HG02623 (cell line): Measurements from ENCODE around the gene ARHGAP33.
"Not testable (repeated sequence)": the region's sequence is repeated elsewhere in the genome, so short reads cannot be mapped to it uniquely, and the experiment has no call there.

Experiments used
- ATAC-seq: cut with Tn5 transposase; IDR thresholded peaks from one replicate; pipeline ENCODE4 v1.9.1; 2021; ENCODE audit warnings: moderate library complexity; ENCODE audit not compliant: unreplicated experiment

The ARHGAP33 gene

GRCh38 chr19:35790981-35791813 is 15.8 kb downstream of the ARHGAP33 start:
- ATAC-seq, result no peak

DNA sequence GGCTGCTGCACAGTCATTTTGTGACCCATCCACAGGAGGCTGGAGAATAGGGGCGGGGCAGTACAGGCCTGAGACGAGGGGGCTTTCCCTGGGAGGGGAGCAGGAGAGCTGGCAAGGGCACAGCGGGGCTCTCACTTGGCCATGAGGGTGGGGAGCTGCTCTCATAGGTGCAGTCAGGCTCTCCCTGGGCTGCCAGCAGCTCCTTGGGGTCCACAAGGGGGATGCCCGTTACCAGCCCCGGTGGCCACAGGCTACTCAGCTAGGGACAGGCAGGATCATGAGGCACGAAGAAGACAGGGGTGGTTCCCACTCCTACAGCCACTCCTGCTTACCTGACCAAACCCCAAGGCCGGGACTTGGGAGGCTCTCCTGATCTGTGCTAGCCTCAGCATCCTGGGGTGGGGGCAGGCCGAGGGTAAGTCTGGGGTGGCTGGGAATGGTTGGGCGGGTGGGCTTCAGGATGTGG is 16.5 kb downstream of the ARHGAP33 start:
- no peak for ATAC-seq

DNA sequence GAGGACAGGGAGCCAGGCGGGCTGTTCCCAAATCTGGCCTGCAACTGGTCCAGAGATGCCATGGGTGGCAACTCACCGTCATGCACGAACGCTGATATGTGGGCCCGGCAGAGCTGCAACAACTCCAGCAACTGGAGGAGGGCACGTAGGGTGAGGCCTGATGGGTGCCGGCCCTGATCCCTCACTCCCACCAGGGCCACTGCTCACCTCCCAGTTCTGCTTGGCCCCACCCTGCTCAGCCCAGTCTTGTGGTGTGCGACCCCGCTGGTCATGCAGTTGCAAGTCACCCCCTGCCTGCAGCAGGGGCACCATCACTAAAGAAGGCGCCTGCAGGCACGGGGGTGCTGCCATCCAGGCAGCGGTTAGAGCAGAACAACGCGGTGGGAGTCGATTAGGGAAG is 16.9 kb downstream of the ARHGAP33 start:
- no peak for ATAC-seq

DNA sequence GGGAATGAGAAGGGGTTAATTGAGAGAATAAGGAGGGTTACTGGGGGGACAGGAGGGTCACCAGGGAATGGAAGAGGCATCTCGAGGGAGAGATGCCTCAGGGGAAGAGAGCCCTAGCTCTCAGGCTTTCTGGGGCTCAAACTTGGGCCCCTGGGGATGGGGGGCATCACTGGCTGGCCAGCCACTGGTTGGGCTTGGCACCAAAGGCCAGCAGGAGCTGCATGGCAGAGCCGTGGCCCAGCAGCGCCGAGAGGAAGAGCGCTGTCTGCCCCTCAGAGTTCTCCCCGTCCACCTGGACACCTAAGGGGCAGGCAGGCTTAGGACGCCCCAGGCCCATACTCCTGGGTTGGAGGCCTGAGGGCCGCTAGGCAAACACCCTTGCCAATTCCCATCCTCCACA is 17.5 kb downstream of the ARHGAP33 start:
- no peak for ATAC-seq

DNA sequence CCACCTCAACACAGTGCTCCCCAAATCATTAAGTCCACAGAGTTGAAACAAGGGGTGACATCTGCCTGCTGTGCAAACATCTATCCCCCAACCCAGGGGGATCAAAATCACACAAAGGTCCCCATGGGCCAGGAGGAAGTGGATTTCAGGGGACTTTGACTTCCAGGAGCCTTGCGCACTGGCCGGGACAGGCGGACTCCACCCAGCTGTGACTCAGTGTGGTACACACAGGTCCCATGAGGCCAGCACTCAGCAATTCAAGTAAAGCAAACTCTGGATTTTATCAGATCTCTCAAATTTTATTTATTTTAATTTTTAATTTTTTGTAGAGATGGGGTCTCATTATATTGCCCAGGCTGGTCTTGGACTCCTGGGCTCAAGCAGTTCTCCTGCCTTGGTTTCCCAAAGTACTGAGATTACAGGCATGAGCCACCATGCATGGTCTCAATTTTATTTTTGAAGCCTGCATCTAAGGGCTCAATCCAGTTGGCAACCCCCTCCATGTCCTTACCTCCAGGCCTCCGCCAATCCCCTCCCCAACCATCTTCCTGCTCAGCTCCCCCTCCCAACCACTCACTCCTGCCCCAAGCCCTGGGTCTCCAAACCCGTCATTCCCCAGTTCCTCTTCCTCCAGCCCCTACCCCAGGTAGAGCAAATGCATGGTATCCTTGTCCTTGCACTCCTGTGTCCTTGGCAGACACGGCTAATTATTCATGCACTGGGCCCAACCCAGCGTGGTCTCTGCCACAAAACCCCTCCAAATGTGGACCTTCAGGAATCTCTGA is 18.2 kb downstream of the ARHGAP33 start:
- ATAC-seq, result no peak

- ATAC-seq, result not testable (repeated sequence)
Observed at GRCh38 chr19:35795564-35795963, 20.2 kb downstream of the ARHGAP33 start.

GRCh38 chr19:35796645-35797542 is 21.5 kb downstream of the ARHGAP33 start:
- ATAC-seq, result no peak

GRCh38 chr19:35797663-35798062 is 22.3 kb downstream of the ARHGAP33 start:
- ATAC-seq, result no peak

DNA sequence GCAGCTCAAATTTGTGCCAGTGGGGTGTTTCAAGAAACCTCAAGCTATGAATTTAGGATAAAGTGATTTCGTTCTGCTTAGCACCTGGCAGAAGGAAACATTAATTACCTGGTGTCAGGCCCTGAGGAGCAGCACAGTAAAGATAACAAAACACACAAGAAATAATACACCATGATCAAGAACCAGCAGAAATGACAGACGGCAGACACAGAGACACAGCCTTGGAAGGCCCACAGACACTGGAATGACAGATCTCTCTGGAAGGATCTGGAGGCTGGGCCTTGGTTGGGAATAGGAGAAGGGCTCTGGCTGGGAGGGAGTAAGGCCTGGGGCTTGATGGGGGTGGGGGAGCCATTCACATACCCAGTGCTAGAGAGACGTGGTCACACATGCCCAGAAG is 26.5 kb downstream of the ARHGAP33 start:
- ATAC-seq, result no peak

DNA sequence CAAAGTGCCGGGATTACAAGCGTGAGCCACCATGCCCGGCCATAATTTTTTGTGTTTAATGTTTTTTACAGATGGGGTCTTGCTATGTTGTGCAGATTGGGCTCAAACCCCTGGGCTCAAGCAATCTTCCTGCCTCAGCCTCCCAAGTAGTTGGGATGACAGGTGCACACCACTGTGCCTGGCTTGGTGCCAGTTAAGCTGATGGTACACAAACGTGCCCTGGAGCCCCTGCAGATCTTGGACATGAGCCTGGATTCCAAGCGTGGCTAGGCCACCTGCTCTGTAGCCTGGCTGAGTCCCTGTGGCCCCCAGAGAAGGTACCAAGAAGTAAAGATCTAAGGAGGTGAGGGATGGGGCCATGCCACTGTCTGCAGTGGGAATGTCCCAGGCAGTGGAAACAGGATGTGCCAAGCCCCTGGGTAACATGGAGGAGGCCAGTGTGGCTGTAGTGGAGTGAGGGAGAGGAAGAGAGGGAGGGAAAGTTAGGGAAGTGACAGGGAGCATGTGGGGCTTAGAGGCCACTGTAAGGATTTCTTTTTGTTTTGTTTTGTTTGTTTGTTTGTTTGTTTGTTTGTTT is 30.2 kb downstream of the ARHGAP33 start:
- ATAC-seq, result no peak

DNA sequence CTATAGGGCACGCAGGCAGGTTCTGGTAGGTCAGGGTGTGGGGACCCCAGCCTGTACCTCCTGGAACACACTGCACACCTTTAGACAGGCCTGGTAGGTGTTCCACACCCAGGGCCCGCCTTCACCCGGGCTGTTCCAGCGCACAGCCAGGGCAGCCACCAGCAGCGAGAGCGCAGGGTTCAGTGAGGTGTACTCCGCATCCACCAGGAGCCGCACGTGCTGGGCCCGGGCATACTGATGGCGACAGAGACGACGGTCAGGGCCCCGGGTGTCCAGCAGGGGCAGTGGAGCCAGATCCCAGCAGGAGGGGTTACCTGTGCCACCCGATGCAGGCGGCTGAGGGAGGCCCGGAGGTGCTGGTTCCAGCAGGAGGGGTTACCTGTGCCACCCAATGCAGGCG is 31.2 kb downstream of the ARHGAP33 start:
- ATAC-seq, result no peak

DNA sequence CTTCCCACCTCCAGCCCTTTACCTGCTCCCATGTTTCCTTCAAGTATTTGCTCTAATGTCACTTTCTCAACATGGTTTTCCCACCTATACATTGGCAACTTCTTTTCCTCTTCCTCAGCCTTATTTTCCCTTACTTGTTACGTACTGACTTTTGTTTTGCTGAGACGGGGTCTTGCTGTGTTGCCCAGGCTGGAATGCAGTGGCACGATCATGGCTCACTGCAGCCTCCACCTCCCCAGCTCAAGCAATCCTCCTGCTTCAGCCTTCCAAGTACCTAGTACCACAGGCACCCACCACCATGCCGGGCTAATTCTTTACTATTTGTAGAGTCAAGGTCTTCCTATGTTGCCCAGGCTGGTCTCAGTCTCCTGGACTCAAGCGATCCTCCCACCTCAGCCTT is 32.3 kb downstream of the ARHGAP33 start:
- no peak for ATAC-seq

DNA sequence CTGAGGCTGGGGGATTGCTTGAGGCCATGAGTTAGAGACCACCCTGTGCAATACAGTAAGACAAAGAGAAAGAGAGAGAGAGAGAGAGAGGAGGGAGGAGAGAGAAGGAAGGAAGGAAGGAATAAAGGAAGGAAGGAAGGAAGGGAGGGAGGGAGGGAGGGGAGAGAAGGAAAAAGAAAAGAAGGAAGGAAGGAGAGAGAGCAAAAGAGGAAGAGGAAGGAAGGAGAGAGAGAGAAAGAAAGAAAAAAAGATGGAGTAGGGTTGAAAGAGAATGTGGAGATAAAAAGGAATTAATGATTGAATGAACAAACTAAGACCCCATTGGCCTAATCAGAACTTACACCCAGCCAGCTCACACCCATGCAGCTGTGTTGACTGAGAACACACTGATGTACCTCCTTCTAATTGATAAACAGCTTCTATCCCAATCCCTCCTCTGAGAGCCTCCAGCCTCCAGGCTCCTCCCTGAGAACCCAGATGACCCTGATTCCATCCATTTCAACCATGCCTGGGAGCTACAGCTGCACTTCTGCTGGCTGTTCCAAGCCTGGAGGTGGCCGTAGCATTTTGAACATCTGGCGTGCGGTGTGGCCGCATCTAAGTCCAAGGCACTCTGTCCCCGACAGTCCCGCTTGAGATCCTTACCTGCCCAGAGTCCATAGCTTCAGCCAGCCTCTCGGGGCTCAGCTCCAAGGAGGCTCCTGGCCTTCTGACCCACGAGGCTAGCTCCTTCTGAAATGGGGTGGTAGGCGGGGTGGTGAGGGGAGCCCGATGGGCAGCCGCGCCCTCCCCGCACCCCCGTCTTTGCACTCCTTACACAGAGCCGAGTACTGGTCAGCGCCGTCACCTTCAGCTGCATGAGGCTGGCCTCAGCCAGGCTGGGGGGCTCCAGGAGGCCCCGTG is 36.2 kb downstream of the ARHGAP33 start:
- ATAC-seq, result no peak

GRCh38 chr19:35812220-35813042 is 37.1 kb downstream of the ARHGAP33 start, which contains the start of gene PRODH2:
Gene PRODH2 (minus strand): TSS chr19:35812845. CDS start chr19:35812805, 40 bp downstream.
- ATAC-seq, result no peak

DNA sequence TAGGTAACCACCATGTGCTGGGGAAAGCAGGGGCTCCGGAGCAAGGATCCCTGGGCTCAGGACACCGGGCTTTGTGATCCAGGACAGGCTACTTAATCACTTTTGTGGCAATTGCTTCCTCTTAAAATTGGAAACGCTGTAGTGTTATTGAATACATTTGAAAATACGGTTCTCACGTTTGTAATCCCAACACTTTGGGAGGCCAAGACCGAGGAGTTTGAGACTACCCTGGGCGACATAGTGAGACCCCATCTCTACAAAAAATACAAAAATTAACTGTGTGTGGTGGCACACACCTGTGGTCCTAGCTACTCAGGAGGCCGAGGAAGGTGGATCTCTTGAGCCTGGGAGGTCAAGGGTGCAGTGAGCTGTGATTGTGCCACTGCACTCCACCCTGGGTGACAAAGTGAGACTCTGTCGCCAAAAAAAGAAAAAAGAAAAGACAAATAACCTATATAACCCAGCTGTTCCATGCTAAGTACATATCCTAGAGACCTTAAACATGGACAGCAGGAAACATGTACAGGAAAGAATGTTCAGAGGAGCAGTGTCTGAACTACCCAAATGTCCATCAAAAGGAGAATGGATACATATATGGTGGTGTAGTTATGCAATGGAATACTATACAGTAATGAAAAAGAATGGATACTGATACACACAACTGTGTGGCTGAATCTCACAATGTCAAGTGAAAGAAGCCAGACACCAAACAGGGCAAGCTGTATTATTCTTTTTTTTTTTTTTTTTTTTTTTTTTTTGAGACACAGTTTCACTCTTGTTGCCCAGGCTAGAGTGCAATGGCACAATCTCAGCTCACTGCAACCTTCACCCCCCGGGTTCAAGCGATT is 37.9 kb downstream of the ARHGAP33 start:
- ATAC-seq, result no peak

DNA sequence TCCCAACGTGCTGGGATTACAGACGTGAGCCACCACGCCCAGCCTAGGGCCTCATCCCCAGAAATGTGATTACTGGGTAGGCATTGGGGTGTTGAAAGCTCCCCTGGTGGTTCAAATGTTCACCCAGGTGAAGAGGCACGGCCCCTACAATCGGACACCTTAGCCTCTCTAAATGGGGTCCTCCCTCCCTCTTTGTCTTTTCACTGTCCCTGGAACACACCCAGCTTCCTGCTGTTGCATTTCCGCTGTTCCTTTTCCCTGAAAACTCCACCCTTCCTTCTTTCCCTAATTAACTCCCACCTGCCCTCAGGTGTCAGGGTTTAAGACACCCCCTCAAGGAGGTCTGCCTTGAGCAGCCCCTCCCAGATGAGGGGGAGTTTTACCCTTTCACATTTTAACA is 40.9 kb downstream of the ARHGAP33 start:
- ATAC-seq, result no peak

DNA sequence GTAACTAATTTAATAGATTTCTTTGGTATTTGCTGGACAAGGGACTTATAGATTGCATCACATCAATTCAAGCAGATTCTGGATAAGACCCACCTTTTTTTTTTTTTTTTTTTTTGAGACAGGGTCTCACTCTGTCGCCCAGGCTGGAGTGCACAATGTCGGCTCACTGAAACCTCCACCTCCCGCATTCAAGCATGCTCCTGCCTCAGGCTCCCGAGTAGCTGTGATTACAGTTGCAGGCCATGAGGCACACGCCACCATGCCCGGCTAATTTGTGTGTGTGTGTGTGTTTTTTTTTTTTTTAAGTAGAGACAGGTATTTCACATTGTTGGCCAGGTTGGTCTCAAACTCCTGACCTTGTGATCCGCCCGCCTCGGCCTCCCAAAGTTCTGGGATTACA is 41.5 kb downstream of the ARHGAP33 start:
- no peak for ATAC-seq

- no peak for ATAC-seq
Observed at GRCh38 chr19:35818445-35818844, 43.1 kb downstream of the ARHGAP33 start.
